Choroid plexus epithelial cell (primary cell): ENCODE data around the gene ZMIZ1.

ENCODE experiments used
- DNase-seq: peaks from one replicate; pipeline ENCODE4 v3.0.0-alpha.2; 2010; ENCODE audit warnings: low read depth
- H3K4me3 ChIP-seq: 2 replicates; pipeline ENCODE4 v1.5.1; 2011; ENCODE audit warnings: low read depth, mild to moderate bottlenecking, control low read depth, low read length, moderate library complexity
- TF ChIP-seq, protein P1 (sequence below): conservative IDR thresholded peaks from 2 replicates; pipeline ENCODE4 v1.5.1; 2011; ENCODE audit warnings: low read depth, mild to moderate bottlenecking, control low read depth, inconsistent platforms, low read length, moderate library complexity

Gene ZMIZ1

DNA sequence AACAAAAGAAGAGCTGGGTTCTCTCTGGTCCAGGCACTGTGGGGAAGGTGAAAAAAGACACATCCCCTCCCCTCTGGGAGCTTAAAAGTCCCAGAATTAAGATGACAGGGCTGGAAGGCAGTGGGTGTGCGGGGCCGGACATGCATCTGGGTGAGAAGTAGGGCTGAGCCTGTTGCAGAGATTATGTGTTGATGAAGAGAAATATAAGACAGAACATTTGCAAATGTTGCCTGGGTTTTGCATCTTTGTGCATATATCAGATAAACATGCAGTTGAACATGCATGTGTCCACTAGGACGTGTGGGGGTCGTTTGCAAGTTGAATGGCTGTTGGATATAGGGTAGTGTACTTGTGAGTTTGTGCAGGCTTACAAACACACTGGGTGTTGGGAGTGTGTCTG lies 184.2 kb downstream of the ZMIZ1 start:
- H3K4me3 ChIP-seq: no peak overlapping the region
- DNase-seq: no peak
- TF ChIP-seq, protein P1, sequence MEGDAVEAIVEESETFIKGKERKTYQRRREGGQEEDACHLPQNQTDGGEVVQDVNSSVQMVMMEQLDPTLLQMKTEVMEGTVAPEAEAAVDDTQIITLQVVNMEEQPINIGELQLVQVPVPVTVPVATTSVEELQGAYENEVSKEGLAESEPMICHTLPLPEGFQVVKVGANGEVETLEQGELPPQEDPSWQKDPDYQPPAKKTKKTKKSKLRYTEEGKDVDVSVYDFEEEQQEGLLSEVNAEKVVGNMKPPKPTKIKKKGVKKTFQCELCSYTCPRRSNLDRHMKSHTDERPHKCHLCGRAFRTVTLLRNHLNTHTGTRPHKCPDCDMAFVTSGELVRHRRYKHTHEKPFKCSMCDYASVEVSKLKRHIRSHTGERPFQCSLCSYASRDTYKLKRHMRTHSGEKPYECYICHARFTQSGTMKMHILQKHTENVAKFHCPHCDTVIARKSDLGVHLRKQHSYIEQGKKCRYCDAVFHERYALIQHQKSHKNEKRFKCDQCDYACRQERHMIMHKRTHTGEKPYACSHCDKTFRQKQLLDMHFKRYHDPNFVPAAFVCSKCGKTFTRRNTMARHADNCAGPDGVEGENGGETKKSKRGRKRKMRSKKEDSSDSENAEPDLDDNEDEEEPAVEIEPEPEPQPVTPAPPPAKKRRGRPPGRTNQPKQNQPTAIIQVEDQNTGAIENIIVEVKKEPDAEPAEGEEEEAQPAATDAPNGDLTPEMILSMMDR: no peak

DNA sequence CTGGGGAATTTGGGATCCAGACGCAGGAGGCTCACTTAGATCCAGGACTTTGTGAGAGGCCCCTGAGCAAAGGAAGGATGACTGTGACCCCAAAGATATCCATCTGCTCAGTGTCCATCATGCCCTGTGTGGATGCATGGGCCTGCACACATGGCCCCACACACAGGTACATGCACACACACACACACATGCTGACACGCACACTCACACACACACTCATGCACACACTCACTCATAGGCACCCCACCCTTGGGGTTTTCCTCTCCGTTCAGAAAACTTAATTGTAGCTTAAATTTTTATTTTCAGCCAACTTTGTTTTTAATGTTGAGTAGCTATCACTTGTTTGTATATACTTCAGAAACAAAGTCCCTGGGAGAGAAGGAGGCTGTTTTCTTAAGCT lies 184.9 kb downstream of the ZMIZ1 start:
- TF ChIP-seq, protein P1: no peak
- DNase-seq: no peak
- no peak overlapping the region for H3K4me3 ChIP-seq

GRCh38 chr10:79254333-79255006 lies 185.7 kb downstream of the ZMIZ1 start:
- DNase-seq: no peak
- TF ChIP-seq, protein P1: no peak
- no peak overlapping the region for H3K4me3 ChIP-seq

GRCh38 chr10:79255007-79255507 lies 186.3 kb downstream of the ZMIZ1 start:
- TF ChIP-seq, protein P1: no peak
- no peak for DNase-seq
- H3K4me3 ChIP-seq: no peak overlapping the region

GRCh38 chr10:79256264-79256806 lies 187.6 kb downstream of the ZMIZ1 start:
- TF ChIP-seq, protein P1: no peak

GRCh38 chr10:79258894-79259293 lies 190.1 kb downstream of the ZMIZ1 start:
- no peak for DNase-seq
- H3K4me3 ChIP-seq: no peak overlapping the region
- TF ChIP-seq, protein P1: no peak

More at GRCh38 chr10:79256264-79256806, 187.6 kb downstream of the ZMIZ1 start:
- DNase-seq: no peak
- no peak overlapping the region for H3K4me3 ChIP-seq

- no peak overlapping the region for H3K4me3 ChIP-seq
- no peak for DNase-seq
- TF ChIP-seq, protein P1: no peak
Measured at GRCh38 chr10:79259834-79260233, 191.1 kb downstream of the ZMIZ1 start.
